ENCODE measurements around the gene SLC12A8.

Gene SLC12A8

GRCh38 chr3:125151916-125152315 lies 60.6 kb downstream of the SLC12A8 start:
- no peaks in the 10 kb centered on the region for H3K9me3 ChIP-seq (ENCODE audit: low read length)
- H3K27me3 ChIP-seq (ENCODE audit: insufficient read depth, low read length), result no peaks in the 10 kb centered on the region
- no peak overlapping the region for H2AFZ ChIP-seq (ENCODE audit: low read depth, low read length)
- H3K36me3 ChIP-seq (ENCODE audit: insufficient read depth, low read length), result no peaks in the 10 kb centered on the region
- H3K4me1 ChIP-seq (ENCODE audit: insufficient read depth, low read length), result peaks cover 10% of the 10 kb centered on the region
- no peak overlapping the region for H3K4me3 ChIP-seq (ENCODE audit: low read length)

DNA sequence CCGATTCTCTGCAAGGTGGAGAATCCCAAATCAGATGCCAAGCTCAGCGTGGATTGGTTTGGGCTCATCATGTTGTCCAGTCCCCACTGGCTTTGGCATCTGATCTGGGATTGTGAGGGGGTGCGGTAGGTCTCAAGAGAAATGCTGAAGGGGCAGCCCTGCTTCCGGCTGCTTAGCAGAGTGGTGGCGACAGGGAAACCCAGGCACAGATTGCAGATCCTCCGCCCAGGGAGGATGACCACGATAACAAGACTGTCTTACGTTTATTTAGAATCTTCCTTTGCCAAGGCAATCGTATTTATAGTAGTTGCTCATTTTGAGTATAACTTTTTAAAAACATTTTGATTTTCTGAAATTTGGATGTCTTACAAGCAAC lies 61.1 kb downstream of the SLC12A8 start:
- H2AFZ ChIP-seq (ENCODE audit: low read depth, low read length), result no peak overlapping the region

DNA sequence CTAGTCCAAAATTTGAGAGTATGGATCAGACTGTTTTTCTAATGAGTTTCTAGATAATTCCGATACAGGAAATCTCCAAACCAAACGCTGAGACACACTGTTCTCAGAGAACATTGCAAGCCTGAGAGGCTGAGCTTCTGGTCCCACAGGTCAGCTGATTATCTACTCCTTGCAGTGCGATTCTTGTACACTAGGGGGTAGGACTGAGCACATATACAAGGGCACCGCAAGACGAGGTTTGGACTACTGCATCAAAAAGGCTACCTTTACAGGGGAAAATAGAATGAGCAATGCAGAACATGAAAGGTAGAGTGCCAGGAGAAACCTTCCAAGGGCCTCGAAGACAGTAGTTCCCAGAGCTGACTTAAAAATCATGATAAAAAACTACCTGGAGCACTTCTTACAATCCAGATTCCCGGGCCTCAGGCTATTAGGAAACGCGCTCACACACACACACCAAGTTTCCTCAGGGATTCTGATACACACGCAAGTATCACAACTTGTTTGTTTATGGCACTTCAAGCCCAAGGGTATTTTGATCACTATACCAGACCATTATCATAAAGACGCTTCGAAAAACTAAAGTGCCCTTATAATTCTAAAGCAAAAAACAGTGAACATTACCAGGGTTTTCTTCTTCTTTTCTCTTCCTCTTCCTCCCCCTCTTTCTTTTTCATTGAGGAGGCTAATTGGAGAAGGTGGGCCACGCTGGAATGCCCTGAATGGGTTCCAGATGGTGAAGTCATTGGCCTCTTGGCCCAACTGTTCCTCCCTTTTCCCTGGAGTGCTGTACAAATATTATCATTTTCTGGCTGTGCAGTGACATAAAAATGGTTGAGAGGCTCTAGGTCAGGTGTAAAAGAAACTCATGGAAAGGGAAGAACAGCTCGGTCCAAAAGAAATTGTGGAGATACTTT lies 61.8 kb downstream of the SLC12A8 start:
- Histone ChIP-seq H3K4me1 (ENCODE audit: insufficient read depth, low read length) (peaks cover 2% of the 10 kb centered on the region), H3K4me3 (ENCODE audit: low read length) (no peak overlapping the region), H2AFZ (ENCODE audit: low read depth, low read length) (no peak overlapping the region)

More for the DNA sequence above, 61.1 kb downstream of the SLC12A8 start:
- Histone ChIP-seq H3K4me3 (ENCODE audit: low read length) (no peak overlapping the region), H3K4me1 (ENCODE audit: insufficient read depth, low read length) (peaks cover 7% of the 10 kb centered on the region), H3K27me3 (ENCODE audit: insufficient read depth, low read length) (no peaks in the 10 kb centered on the region), H3K36me3 (ENCODE audit: insufficient read depth, low read length) (no peaks in the 10 kb centered on the region), H3K9me3 (ENCODE audit: low read length) (no peaks in the 10 kb centered on the region)

DNA sequence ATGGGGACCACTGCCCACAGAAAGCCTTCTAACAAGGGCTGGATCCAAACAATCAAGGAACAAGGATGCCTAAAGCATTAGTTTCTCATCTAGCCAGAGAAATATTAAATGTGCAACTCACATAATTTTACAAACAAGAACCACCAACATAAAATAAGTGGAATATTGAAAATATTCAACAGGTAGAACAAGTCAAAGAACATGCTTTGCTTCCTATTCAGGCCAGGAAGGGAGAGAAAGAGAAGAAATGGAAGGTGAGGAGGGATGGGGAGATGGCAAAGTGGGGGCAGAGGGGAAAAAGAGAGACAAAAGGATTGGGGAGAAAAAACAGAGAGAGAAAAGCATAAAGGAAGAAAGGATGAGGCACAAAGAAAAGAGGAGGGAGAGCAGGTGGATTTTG lies 63.1 kb downstream of the SLC12A8 start:
- H3K4me1 ChIP-seq (ENCODE audit: insufficient read depth, low read length), result peaks cover 3% of the 10 kb centered on the region
- no peak overlapping the region for H3K4me3 ChIP-seq (ENCODE audit: low read length)
- H3K27me3 ChIP-seq (ENCODE audit: insufficient read depth, low read length), result no peaks in the 10 kb centered on the region
- no peaks in the 10 kb centered on the region for H3K36me3 ChIP-seq (ENCODE audit: insufficient read depth, low read length)
- H2AFZ ChIP-seq (ENCODE audit: low read depth, low read length), result no peak overlapping the region
- no peaks in the 10 kb centered on the region for H3K9me3 ChIP-seq (ENCODE audit: low read length)

More for the DNA sequence above, 61.8 kb downstream of the SLC12A8 start:
- H3K36me3 ChIP-seq (ENCODE audit: insufficient read depth, low read length), result no peaks in the 10 kb centered on the region
- no peaks in the 10 kb centered on the region for H3K9me3 ChIP-seq (ENCODE audit: low read length)
- H3K27me3 ChIP-seq (ENCODE audit: insufficient read depth, low read length), result no peaks in the 10 kb centered on the region

GRCh38 chr3:125148836-125149235 lies 63.7 kb downstream of the SLC12A8 start:
- Histone ChIP-seq H3K36me3 (ENCODE audit: insufficient read depth, low read length) (no peaks in the 10 kb centered on the region), H3K4me3 (ENCODE audit: low read length) (no peak overlapping the region), H3K4me1 (ENCODE audit: insufficient read depth, low read length) (peaks cover 10% of the 10 kb centered on the region), H2AFZ (ENCODE audit: low read depth, low read length) (no peak overlapping the region), H3K27me3 (ENCODE audit: insufficient read depth, low read length) (no peaks in the 10 kb centered on the region), H3K9me3 (ENCODE audit: low read length) (no peaks in the 10 kb centered on the region)

DNA sequence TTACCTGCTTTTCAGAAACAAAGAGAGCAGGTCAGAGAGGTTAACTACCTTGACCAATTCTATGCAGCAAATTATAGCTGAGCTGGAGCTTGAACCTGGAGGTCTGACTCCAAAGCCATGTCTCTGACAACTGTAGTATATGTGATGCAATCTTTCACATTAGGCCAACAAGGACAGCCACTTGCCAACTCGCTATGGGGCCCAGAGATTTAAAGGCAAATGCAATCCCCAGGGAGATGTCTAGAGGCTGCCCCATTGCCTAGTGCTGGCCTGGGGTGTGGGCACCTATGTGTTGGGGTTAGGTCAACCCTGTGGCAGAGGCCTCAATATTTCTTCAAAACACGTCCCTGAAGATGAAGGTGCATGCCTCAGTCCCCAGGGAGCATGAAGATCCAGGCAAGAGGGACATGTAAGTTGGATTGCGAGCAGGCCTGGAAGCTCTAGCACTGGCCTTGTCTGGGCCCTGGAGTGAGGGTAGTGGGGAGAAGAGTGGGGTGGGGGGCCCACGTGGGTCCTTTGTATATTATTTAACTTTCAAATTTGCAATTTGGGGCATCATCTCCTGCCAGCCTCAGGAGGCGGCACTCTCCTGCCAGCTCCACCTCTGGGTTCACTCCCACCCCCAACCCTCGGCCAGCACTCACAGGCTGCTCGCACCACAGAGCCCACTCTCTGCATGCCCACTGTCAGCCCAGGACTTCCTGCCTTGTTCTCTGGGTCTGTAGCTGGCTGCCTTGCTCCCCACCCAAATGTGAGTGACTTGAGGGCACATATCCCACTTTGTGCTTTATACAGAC lies 64.3 kb downstream of the SLC12A8 start:
- Histone ChIP-seq H3K4me1 (ENCODE audit: insufficient read depth, low read length) (peaks cover 15% of the 10 kb centered on the region), H2AFZ (ENCODE audit: low read depth, low read length) (no peak overlapping the region), H3K9me3 (ENCODE audit: low read length) (no peaks in the 10 kb centered on the region), H3K4me3 (ENCODE audit: low read length) (no peak overlapping the region), H3K36me3 (ENCODE audit: insufficient read depth, low read length) (no peaks in the 10 kb centered on the region), H3K27me3 (ENCODE audit: insufficient read depth, low read length) (no peaks in the 10 kb centered on the region)

- Histone ChIP-seq H3K9me3 (ENCODE audit: low read length) (peaks cover 2% of the 10 kb centered on the region), H3K4me1 (ENCODE audit: insufficient read depth, low read length) (peaks cover 15% of the 10 kb centered on the region), H3K36me3 (ENCODE audit: insufficient read depth, low read length) (no peaks in the 10 kb centered on the region), H3K27me3 (ENCODE audit: insufficient read depth, low read length) (no peaks in the 10 kb centered on the region), H2AFZ (ENCODE audit: low read depth, low read length) (no peak overlapping the region), H3K4me3 (ENCODE audit: low read length) (no peak overlapping the region)
These were observed 65.1 kb downstream of the SLC12A8 start for GRCh38 chr3:125147491-125147820.

- H3K27me3 ChIP-seq (ENCODE audit: insufficient read depth, low read length), result no peaks in the 10 kb centered on the region
- no peak overlapping the region for H3K4me3 ChIP-seq (ENCODE audit: low read length)
- H3K4me1 ChIP-seq (ENCODE audit: insufficient read depth, low read length), result peaks cover 15% of the 10 kb centered on the region
- H3K36me3 ChIP-seq (ENCODE audit: insufficient read depth, low read length), result no peaks in the 10 kb centered on the region
- no peak overlapping the region for H2AFZ ChIP-seq (ENCODE audit: low read depth, low read length)
- H3K9me3 ChIP-seq (ENCODE audit: low read length), result peaks cover 2% of the 10 kb centered on the region
These were observed 65.7 kb downstream of the SLC12A8 start for GRCh38 chr3:125146626-125147490.

GRCh38 chr3:125145751-125146475 lies 66.6 kb downstream of the SLC12A8 start:
- Histone ChIP-seq H3K36me3 (ENCODE audit: insufficient read depth, low read length) (no peaks in the 10 kb centered on the region), H3K27me3 (ENCODE audit: insufficient read depth, low read length) (no peaks in the 10 kb centered on the region), H3K9me3 (ENCODE audit: low read length) (peaks cover 2% of the 10 kb centered on the region), H3K4me3 (ENCODE audit: low read length) (no peak overlapping the region), H2AFZ (ENCODE audit: low read depth, low read length) (no peak overlapping the region), H3K4me1 (ENCODE audit: insufficient read depth, low read length) (peaks cover 15% of the 10 kb centered on the region)

DNA sequence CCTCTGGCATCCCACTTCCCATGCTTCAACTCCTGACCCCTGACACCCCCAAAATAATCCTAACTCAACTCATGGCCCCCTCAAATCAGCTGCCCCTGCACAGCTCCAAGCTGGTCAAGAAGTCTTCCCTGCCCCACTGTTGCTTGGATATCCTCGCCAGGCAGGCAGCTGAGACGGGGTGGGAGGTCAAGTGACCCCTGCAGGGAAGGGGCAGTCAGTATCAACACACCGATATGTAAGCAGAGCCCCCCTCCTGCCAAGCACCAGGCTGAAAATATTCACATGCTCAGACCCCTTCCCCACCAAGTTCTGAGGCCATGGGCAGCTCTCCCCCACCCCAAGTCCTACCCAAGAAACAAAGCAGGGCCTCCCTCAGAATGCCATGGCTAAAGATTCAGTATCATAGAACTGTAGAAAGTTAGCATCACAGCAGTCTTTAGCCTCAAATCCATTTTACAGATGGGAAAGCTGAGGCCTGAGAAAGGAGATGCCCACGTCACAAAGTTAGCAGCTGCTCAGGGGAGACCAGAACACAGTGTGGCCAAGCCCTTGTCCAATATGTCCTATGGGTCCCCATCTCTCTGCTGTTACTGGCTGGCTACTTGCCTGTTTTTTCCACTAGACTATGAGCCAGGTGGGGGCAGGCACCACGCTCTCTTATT lies 67.8 kb downstream of the SLC12A8 start:
- H3K9me3 ChIP-seq (ENCODE audit: low read length), result peaks cover 2% of the 10 kb centered on the region
- H3K27me3 ChIP-seq (ENCODE audit: insufficient read depth, low read length), result no peaks in the 10 kb centered on the region
- no peaks in the 10 kb centered on the region for H3K36me3 ChIP-seq (ENCODE audit: insufficient read depth, low read length)
- no peak overlapping the region for H2AFZ ChIP-seq (ENCODE audit: low read depth, low read length)
- H3K4me3 ChIP-seq (ENCODE audit: low read length), result no peak overlapping the region
- H3K4me1 ChIP-seq (ENCODE audit: insufficient read depth, low read length), result peaks cover 15% of the 10 kb centered on the region

DNA sequence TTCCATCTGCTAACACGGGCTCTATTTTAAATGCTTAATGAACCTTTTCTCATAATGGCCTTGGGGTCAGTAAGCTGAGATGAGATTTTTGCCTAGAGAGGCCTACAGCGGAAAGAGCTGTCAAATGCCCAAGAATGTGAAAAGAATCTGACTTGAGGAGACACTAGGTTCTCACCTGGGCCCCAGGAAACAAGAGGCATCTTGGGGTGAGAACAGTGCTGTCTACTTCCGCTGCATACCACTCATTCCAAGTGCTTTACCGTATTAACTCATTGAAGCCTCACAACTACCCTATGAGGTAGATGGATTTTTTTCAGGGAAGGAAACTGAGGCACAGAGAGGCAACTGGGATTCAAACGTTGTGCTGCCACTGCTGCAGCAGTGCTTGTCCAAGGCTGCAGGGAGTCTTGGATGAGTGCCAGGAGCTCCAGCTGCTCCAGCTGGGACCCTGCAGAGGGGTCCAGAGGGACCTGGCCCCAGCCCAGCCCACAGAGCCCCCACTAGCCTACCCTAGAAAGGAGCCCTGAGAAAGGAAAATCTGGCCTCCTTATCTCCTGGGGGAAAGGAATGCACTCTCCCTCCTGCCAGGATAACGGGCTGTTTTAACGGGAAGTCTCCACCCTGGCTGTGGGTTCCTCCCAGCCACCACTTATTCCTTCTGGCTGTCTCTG lies 68.4 kb downstream of the SLC12A8 start:
- no peak overlapping the region for H2AFZ ChIP-seq (ENCODE audit: low read depth, low read length)
- no peak overlapping the region for H3K4me3 ChIP-seq (ENCODE audit: low read length)
- H3K9me3 ChIP-seq (ENCODE audit: low read length), result peaks cover 2% of the 10 kb centered on the region
- no peaks in the 10 kb centered on the region for H3K36me3 ChIP-seq (ENCODE audit: insufficient read depth, low read length)
- H3K4me1 ChIP-seq (ENCODE audit: insufficient read depth, low read length), result peaks cover 15% of the 10 kb centered on the region
- H3K27me3 ChIP-seq (ENCODE audit: insufficient read depth, low read length), result no peaks in the 10 kb centered on the region

Data from neuron (in vitro differentiated cells).